ENCODE results near the gene SNAPC1.

DNA sequence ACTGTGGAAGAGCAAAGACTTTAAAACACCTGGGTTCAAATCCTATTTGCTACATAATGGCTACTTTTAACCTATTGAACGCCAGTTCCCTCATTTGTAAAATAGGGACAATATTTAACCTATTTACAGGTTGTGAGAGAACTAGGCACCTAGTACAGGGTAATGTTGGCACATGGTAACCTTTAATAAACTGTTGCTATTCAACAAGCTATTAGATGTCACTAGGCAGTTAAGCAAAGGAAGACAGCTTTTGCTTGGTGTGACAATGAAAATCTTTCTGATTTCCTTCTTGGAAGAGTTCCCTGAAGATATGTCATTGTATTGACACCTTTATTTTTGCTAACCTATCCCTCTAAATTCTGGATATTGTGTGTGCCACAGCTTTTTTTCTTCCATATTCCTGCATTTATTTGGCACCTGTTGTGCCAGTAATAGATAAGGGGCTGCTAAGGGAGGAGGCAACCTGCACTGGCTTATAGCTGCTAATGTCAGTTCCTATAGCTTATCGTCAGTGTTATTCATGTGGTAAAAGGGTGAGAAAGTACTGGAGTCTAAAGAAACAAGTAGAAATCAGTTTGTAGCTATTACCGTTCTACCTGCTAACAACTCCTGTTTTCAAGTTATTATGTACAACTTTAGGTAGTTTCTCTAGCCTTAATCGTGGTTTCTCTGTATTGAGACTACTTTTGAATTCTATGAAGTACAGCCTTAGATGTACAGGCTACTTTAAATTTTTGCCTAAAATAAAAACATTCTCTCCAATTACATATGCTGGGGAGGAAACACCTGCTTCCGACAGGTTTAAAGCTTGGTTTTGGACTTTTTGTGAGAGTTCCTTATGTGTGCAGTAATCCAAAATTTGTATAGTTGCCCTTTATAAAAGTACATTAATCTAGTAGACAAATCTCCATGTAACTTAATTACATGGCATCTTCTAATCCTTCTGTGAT, 42.6 kb upstream of the SNAPC1 start:
- TF ChIP-seq, protein P1, sequence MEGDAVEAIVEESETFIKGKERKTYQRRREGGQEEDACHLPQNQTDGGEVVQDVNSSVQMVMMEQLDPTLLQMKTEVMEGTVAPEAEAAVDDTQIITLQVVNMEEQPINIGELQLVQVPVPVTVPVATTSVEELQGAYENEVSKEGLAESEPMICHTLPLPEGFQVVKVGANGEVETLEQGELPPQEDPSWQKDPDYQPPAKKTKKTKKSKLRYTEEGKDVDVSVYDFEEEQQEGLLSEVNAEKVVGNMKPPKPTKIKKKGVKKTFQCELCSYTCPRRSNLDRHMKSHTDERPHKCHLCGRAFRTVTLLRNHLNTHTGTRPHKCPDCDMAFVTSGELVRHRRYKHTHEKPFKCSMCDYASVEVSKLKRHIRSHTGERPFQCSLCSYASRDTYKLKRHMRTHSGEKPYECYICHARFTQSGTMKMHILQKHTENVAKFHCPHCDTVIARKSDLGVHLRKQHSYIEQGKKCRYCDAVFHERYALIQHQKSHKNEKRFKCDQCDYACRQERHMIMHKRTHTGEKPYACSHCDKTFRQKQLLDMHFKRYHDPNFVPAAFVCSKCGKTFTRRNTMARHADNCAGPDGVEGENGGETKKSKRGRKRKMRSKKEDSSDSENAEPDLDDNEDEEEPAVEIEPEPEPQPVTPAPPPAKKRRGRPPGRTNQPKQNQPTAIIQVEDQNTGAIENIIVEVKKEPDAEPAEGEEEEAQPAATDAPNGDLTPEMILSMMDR (IDR thresholded peaks at IDR 0.05), result no peak
- TF ChIP-seq POLR2A (IDR thresholded peaks at IDR 0.05) (no peak), POLR2AphosphoS5 (IDR thresholded peaks at IDR 0.05; ENCODE audit: insufficient read depth in 1 of 2, low read depth in 1 of 2) (no peak)
